ENCODE data around the gene ZMIZ1.

- TF ChIP-seq CTCF (IDR thresholded peaks at IDR 0.05) (no peak), POLR2AphosphoS5 (IDR thresholded peaks at IDR 0.05; ENCODE audit: low read depth, low read length) (no peak), SIN3A (IDR thresholded peaks at IDR 0.05; ENCODE audit: borderline replicate concordance, insufficient read depth, low read depth, low read length) (no peak)
- TF ChIP-seq, protein P1, sequence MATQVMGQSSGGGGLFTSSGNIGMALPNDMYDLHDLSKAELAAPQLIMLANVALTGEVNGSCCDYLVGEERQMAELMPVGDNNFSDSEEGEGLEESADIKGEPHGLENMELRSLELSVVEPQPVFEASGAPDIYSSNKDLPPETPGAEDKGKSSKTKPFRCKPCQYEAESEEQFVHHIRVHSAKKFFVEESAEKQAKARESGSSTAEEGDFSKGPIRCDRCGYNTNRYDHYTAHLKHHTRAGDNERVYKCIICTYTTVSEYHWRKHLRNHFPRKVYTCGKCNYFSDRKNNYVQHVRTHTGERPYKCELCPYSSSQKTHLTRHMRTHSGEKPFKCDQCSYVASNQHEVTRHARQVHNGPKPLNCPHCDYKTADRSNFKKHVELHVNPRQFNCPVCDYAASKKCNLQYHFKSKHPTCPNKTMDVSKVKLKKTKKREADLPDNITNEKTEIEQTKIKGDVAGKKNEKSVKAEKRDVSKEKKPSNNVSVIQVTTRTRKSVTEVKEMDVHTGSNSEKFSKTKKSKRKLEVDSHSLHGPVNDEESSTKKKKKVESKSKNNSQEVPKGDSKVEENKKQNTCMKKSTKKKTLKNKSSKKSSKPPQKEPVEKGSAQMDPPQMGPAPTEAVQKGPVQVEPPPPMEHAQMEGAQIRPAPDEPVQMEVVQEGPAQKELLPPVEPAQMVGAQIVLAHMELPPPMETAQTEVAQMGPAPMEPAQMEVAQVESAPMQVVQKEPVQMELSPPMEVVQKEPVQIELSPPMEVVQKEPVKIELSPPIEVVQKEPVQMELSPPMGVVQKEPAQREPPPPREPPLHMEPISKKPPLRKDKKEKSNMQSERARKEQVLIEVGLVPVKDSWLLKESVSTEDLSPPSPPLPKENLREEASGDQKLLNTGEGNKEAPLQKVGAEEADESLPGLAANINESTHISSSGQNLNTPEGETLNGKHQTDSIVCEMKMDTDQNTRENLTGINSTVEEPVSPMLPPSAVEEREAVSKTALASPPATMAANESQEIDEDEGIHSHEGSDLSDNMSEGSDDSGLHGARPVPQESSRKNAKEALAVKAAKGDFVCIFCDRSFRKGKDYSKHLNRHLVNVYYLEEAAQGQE (IDR thresholded peaks at IDR 0.05; ENCODE audit: insufficient read depth in 1 of 2, low read depth in 2 of 2, low read length in 1 of 2) = no peak
These were observed 272.0 kb downstream of the ZMIZ1 start for GRCh38 chr10:79340646-79341244.
